CD4-positive, alpha-beta T cell treated with Interleukin-10 for 1 hour (primary cell): ENCODE data around the gene AMDHD2.

ENCODE experiments used
- DNase-seq: peaks from one replicate; pipeline ENCODE4 v3.0.0-alpha.2; 2020

AMDHD2 gene

DNA sequence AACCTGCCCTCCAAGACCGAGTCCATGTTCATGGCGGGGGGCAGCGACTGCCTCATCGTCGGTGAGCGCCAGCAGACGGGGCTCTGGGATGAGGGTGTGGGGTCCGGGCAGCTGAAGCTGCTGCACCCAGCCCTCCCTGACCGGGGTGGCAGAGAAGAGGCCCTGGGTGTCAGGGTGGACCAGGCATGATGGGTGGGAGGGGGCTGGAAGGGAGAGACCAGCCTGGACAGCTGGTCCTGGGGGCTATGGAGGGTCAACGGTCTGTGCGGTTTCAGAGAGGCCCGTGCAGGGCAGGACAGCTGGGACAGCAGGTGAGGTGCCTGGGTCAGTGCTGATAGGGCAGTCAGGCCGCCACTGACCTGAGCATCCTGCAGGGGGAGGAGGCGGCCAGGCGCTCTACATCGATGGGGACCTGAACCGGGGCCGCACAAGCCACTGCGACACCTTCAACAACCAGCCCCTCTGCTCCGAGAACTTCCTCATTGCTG, 19.7 kb upstream of the AMDHD2 start:
- no peak for DNase-seq

- peak; percentile 83 for DNase-seq
These were observed 19.0 kb upstream of the AMDHD2 start for GRCh38 chr16:2500918-2501750.

GRCh38 chr16:2501946-2502895, 17.9 kb upstream of the AMDHD2 start:
- no peak for DNase-seq

- DNase-seq: no peak
These were observed 14.5 kb upstream of the AMDHD2 start for GRCh38 chr16:2505695-2506094.

DNA sequence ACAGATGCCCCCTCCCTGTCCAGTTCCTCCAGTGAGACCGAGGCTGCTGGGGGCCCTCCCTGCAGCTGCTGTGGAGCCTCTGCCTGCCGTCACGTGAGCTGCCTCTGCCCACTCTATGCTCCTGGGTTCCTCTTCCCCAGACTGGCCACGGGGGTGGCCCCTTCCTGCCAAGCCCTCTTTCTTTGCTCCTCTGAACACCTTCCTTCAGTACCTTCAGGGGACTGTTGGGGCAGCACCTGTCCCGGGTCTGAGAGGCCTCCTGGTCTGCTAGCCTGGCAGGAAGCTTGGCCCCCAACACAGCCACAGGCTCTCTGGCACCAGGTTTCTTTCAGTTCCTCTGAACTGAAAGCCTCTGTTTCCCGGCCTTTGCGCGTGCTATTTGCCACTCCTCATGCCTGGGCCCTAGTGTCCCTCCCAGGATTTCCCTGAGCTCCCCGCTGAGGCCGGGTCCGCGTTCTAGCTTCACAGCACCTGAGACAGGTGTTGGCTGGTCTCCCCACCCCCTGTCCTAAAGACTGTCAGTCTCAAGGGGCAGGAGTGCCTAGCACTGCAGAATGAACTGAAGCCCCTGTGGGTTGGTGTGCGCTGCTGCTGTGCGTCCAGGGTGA, 13.0 kb upstream of the AMDHD2 start:
- no peak for DNase-seq

DNA sequence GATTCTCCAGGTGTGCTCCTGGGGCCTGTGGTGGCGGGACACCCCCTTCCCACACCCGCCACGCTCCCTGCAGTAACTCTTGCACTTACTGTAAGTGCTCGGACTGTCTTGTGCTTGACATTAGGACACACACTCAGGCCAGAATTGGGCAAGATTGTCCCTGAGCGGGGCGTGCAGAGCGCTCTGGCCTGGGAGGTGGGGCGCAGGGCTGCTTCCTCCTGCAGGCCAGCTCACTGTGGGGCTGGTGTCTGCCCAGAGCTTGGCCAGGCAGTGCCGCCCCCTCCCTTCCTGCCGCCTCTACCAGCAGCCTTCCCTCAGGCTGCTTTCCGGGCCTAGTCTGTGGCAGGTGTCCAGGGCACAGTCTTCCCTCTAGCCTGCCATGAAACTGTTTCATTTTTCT, 12.5 kb upstream of the AMDHD2 start:
- DNase-seq: no peak

- no peak for DNase-seq
These were observed 11.3 kb upstream of the AMDHD2 start for GRCh38 chr16:2508722-2509400.

DNA sequence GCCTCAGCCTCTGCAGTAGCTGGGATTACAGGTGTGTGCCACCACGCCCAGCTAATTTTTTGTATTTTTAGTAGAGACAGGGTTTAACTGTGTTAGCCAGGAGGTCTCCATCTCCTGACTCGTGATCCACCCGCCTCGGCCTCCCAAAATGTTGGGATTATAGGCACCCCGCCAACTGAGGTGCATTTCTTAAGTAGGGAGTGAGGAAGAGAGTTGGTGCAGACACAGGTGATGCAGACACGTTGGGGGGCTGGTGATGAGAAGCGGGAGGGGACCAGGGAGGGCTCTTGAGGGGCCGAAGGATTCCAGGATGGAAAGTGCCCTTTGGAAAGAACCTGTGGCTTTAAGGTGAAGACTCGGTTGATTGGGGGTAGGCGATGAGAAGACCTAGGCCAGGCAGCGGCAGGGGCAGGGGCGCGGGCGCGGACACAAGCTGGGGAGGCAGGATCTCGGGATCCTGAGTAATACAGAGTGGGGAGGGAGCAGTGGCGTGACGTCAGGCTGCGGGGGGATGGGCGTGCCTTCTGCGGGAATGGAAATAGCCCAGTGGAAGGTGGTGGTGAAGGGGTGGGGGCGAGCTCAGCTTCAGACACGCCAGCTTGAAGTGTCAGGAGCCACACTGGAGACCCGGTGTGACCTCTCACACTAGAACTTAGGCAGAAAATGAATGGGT, 8.9 kb upstream of the AMDHD2 start:
- no peak for DNase-seq

GRCh38 chr16:2511996-2512734, 8.0 kb upstream of the AMDHD2 start:
- no peak for DNase-seq

DNA sequence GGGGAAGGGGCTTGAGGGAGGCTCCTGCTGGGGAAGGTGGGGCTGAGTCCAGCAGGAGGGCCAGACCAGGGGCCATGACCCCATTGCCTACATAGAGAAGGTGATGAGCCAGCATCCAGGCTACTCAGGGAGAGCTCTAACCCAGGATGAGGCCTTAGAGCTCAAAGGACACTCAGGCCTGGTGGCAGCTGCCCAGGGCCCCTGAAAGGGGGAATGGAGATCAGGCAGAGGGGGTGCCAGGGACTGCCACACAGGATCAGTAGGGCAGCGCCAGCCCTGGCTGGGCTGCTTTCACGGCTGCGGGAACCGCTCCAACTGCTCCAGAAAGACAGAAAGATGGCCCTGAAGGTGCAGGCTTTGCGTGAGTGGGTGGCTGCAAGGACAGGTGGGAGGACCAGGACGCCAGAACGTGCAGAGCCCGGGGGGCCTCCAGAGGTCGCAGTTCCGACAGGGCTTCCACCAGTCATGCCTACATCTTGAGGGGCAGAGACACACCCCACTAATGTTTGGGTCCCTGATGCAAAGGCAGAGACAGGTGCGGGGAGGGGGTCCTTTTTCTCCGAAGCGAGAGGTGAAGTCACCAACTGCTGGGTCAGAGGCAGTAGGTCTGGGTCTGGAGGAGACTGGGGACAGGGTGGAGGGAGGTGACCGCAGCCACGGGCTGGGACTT, 7.3 kb upstream of the AMDHD2 start:
- peak; percentile 52 for DNase-seq

DNA sequence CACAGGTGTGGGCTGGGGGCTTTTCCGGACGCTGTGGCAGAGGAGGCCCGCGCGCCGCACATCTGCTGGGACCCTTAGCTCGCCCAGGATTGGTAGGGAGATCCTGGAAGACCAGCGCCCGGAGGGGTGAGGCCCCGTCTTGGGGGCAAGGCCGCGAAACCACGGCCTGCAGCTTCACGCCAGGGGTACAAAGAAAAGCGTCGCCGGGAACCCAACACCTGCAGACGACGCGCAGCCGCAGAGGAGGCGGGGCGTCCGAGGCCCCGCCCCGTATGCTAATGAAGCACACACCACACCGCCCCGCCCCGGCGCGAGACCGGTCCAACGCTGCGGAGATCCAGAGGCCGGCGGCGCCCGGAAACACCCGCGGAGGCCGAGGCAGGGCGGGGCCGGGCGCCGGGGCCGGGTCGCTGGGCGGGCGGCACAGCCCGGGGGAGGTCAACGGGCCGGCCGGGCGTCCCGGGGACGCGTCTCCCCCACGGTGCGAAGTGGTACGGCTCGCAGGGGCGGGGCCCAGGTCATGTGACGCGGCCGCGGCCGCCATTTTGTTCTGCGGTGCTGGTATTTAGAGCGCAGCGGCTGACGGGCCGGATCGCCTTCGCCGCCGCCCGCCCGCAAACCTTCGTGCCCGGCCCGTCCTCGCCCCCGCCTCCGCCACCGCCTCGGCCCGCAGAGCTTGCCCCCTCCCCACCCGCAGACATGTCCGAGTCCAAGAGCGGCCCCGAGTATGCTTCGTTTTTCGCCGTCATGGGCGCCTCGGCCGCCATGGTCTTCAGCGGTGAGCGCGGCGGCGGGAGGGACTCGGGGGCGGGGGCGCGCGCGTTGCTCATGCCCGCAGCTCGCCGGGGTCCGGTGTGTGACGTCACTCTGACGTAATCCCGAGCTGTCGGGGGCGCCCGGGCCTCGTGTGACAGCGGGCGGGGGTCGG, 6.5 kb upstream of the AMDHD2 start, which contains the start of gene ATP6V0C:
Gene ATP6V0C, plus strand, starts transcription at position 548 of the 928 bp plus-strand sequence. Its CDS starts 152 bp downstream, at position 700.
- peak; percentile 94 for DNase-seq

GRCh38 chr16:2514333-2515179, 5.6 kb upstream of the AMDHD2 start:
- DNase-seq: peak; percentile 60

GRCh38 chr16:2515180-2515851, 4.9 kb upstream of the AMDHD2 start:
- DNase-seq: no peak

GRCh38 chr16:2516391-2517240, 3.6 kb upstream of the AMDHD2 start:
- no peak for DNase-seq

- no peak for DNase-seq
These were observed 2.1 kb upstream of the AMDHD2 start for GRCh38 chr16:2517954-2518605.
